ENCODE data around the gene BTD.

BTD gene

GRCh38 chr3:15667484-15667883, 65.9 kb downstream of the BTD start:
- no peak overlapping the region for H3K4me3 ChIP-seq (ENCODE audit: low read depth, low read length)
- TF ChIP-seq, protein P1, sequence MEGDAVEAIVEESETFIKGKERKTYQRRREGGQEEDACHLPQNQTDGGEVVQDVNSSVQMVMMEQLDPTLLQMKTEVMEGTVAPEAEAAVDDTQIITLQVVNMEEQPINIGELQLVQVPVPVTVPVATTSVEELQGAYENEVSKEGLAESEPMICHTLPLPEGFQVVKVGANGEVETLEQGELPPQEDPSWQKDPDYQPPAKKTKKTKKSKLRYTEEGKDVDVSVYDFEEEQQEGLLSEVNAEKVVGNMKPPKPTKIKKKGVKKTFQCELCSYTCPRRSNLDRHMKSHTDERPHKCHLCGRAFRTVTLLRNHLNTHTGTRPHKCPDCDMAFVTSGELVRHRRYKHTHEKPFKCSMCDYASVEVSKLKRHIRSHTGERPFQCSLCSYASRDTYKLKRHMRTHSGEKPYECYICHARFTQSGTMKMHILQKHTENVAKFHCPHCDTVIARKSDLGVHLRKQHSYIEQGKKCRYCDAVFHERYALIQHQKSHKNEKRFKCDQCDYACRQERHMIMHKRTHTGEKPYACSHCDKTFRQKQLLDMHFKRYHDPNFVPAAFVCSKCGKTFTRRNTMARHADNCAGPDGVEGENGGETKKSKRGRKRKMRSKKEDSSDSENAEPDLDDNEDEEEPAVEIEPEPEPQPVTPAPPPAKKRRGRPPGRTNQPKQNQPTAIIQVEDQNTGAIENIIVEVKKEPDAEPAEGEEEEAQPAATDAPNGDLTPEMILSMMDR (IDR thresholded peaks at IDR 0.05; ENCODE audit: low read depth, low read length, missing control alignments): no peak
- in situ Hi-C loops (cut with HindIII; ENCODE audit: low sequenced_read_pairs): no loop called here
- no peak for DNase-seq (ENCODE audit: low read depth)

- TF ChIP-seq, protein P1 (IDR thresholded peaks at IDR 0.05; ENCODE audit: low read depth, low read length, missing control alignments): no peak
- DNase-seq (ENCODE audit: low read depth): no peak
- H3K4me3 ChIP-seq (ENCODE audit: low read depth, low read length): no peak overlapping the region
- in situ Hi-C loops (cut with HindIII; ENCODE audit: low sequenced_read_pairs): loop anchor here (5.0 kb wide), 1 partner anchor 36 kb away; no protein-coding TSS in a partner anchor
Measured at GRCh38 chr3:15673536-15673935, 72.0 kb downstream of the BTD start.

- H3K4me3 ChIP-seq (ENCODE audit: low read depth, low read length): no peak overlapping the region
- TF ChIP-seq, protein P1 (IDR thresholded peaks at IDR 0.05; ENCODE audit: low read depth, low read length, missing control alignments): no peak
- DNase-seq (ENCODE audit: low read depth): no peak
- in situ Hi-C loops (cut with HindIII; ENCODE audit: low sequenced_read_pairs): no loop called here
Measured at GRCh38 chr3:15676259-15676658, 74.7 kb downstream of the BTD start.

GRCh38 chr3:15679306-15679705, 77.8 kb downstream of the BTD start:
- in situ Hi-C loops (cut with HindIII; ENCODE audit: low sequenced_read_pairs): no loop called here
- no peak overlapping the region for H3K4me3 ChIP-seq (ENCODE audit: low read depth, low read length)
- TF ChIP-seq, protein P1 (IDR thresholded peaks at IDR 0.05; ENCODE audit: low read depth, low read length, missing control alignments): no peak
- no peak for DNase-seq (ENCODE audit: low read depth)

DNA sequence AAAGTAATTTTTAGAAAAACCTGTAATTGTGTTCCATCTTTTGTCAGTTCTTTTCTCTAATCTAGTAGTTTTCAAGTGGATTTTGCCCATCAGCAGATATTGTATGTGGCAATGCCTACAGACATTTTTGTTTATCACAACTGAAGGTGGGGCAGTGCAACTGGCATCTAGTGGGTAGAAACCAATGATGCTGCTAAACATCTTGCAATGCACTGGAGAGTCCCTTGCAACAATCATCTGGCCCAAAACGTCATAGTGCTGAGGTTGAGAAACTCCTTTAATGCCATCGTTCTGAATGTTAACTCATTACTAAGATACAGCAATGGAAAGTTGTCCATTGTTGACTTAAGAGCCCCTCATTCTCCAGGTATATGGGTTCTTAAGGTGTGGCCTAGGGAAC, 80.1 kb downstream of the BTD start:
- H3K4me3 ChIP-seq (ENCODE audit: low read depth, low read length): no peak overlapping the region
- in situ Hi-C loops (cut with HindIII; ENCODE audit: low sequenced_read_pairs): no loop called here
- TF ChIP-seq, protein P1 (IDR thresholded peaks at IDR 0.05; ENCODE audit: low read depth, low read length, missing control alignments): no peak
- no peak for DNase-seq (ENCODE audit: low read depth)

- H3K4me3 ChIP-seq (ENCODE audit: low read depth, low read length): no peak overlapping the region
- in situ Hi-C loops (cut with HindIII; ENCODE audit: low sequenced_read_pairs): no loop called here
- no peak for DNase-seq (ENCODE audit: low read depth)
- TF ChIP-seq, protein P1 (IDR thresholded peaks at IDR 0.05; ENCODE audit: low read depth, low read length, missing control alignments): no peak
Measured at GRCh38 chr3:15682561-15683185, 81.1 kb downstream of the BTD start.

Measured in astrocyte of the cerebellum (primary cell).